Mesothelial cell of epicardium (in vitro differentiated cells): ENCODE results near the gene DOLPP1. TPM values are rescaled to one million over a fixed set of nuclear protein-coding genes. Genes with fewer than 3 reads are reported as not detected.

Experiments used
- DNase-seq, 2 experiments: peaks; one replicate each; pipeline ENCODE4 v3.0.0; 2021; ENCODE audit warnings: low spot score in 2 of 2; ENCODE audit not compliant: unreplicated experiment in 2 of 2
- H3K27ac Mint-ChIP-seq: 2 replicates; pipeline ENCODE4 v1.8.0; 2021; ENCODE audit warnings: mixed read lengths
- H3K27me3 Mint-ChIP-seq: 2 replicates; pipeline ENCODE4 v1.8.0; 2021; ENCODE audit warnings: low read depth, mixed read lengths
- H3K36me3 Mint-ChIP-seq: 2 replicates; pipeline ENCODE4 v1.8.0; 2021; ENCODE audit warnings: mixed read lengths
- H3K4me1 Mint-ChIP-seq: 2 replicates; pipeline ENCODE4 v1.8.0; 2021; ENCODE audit warnings: mixed read lengths
- H3K4me3 Mint-ChIP-seq: 2 replicates; pipeline ENCODE4 v1.8.0; 2021; ENCODE audit warnings: mild to moderate bottlenecking, moderate library complexity, mixed read lengths
- H3K9me3 Mint-ChIP-seq: 2 replicates; pipeline ENCODE4 v1.8.0; 2021; ENCODE audit warnings: mixed read lengths
- CTCF ChIP-seq: fragments of 200-600 bp; sonication (generic); IDR thresholded peaks from one replicate; pipeline ENCODE4 v1.5.0; 2021; ENCODE audit warnings: antibody characterized with exemption; ENCODE audit not compliant: unreplicated experiment
- total RNA-seq: library from RNA; stranded (reverse); gene quantifications from 3 replicates; pipeline ENCODE4 v1.2.1, GENCODE V29; 2021

Gene DOLPP1
- total RNA-seq, 1 donor from 2014 or later = 21.5 TPM

DNA sequence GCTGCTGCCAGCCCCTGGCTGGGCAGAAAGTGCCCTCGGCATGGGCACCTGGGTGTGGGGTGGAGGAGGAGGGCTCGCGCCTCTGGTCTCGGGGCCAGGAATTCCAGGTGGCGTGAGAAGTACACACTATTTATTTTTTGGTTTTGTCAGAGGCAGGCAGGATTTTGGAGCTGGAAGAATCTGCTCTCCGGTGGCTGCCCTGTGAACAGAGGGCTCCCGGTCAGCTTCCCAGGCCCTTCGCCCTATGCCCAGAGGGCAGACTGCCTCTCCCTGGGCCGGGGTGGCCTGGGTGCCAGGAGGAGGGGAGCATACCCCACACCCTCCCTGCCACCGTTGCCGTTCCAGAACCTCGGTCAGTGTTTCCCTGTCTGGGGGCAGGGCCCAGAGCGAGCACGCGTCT lies 8.3 kb downstream of the DOLPP1 start:
- no peak overlapping the region for H3K4me3 Mint-ChIP-seq
- no peak for DNase-seq
- H3K36me3 Mint-ChIP-seq = peaks cover 2% of the 10 kb centered on the region

GRCh38 chr9:129093602-129094386 lies 12.9 kb downstream of the DOLPP1 start:
- Mint-ChIP-seq H3K9me3 (no peaks in the 10 kb centered on the region), H3K27me3 (no peaks in the 10 kb centered on the region), H3K36me3 (peaks cover 11% of the 10 kb centered on the region), H3K4me1 (no peaks in the 10 kb centered on the region), H3K27ac (no peak overlapping the region), H3K4me3 (no peak overlapping the region)
- DNase-seq = no peak
- no peak for TF ChIP-seq CTCF

More for the DNA sequence above, 8.3 kb downstream of the DOLPP1 start:
- no peaks in the 10 kb centered on the region for H3K4me1 Mint-ChIP-seq
- H3K9me3 Mint-ChIP-seq = no peaks in the 10 kb centered on the region
- TF ChIP-seq CTCF = no peak
- H3K27me3 Mint-ChIP-seq = no peaks in the 10 kb centered on the region
- no peak overlapping the region for H3K27ac Mint-ChIP-seq

GRCh38 chr9:129094387-129095169 lies 13.7 kb downstream of the DOLPP1 start:
- no peak for DNase-seq
- Mint-ChIP-seq H3K9me3 (no peaks in the 10 kb centered on the region), H3K27ac (no peak overlapping the region)

DNA sequence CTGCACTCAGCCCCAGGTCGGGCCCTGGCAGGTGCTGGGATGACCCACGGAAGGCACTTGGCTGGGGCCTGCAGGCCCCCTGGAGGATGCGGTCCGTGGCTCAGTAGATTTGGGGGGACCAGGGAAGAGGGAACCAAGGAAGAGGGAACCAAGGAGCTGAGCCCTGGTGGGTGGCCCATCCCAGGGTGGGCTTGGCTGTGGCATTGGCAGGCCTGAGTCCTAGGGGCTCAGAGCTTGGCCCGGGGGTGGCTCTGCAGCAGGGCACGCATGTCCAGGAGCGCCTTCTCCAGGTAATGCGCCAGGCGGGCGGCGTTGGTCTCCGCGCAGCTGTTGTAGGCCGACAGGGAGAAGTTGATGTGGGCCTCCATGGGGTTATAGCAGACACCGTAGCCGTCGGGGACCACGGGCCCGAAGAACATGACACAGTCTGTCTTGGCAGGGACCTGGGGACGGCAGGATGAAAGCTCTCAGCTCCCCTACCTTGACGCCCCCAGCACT lies 14.3 kb downstream of the DOLPP1 start:
- Mint-ChIP-seq H3K4me1 (no peaks in the 10 kb centered on the region), H3K9me3 (no peaks in the 10 kb centered on the region), H3K36me3 (peaks cover 10% of the 10 kb centered on the region), H3K4me3 (no peak overlapping the region), H3K27ac (no peak overlapping the region), H3K27me3 (no peaks in the 10 kb centered on the region)
- no peak for TF ChIP-seq CTCF
- no peak for DNase-seq

More at GRCh38 chr9:129094387-129095169, 13.7 kb downstream of the DOLPP1 start:
- Mint-ChIP-seq H3K4me1 (no peaks in the 10 kb centered on the region), H3K4me3 (no peak overlapping the region), H3K27me3 (no peaks in the 10 kb centered on the region), H3K36me3 (peaks cover 11% of the 10 kb centered on the region)
- no peak for TF ChIP-seq CTCF

GRCh38 chr9:129095908-129096307 lies 15.0 kb downstream of the DOLPP1 start:
- no peak for TF ChIP-seq CTCF
- no peaks in the 10 kb centered on the region for H3K27me3 Mint-ChIP-seq
- H3K27ac Mint-ChIP-seq = no peak overlapping the region
- DNase-seq = no peak
- H3K4me1 Mint-ChIP-seq = no peaks in the 10 kb centered on the region
- H3K36me3 Mint-ChIP-seq = peaks cover 9% of the 10 kb centered on the region
- no peak overlapping the region for H3K4me3 Mint-ChIP-seq
- no peaks in the 10 kb centered on the region for H3K9me3 Mint-ChIP-seq
